ENCODE measurements around the gene EPS8L2. TPM values are rescaled to one million over a fixed set of nuclear protein-coding genes. Genes with fewer than 3 reads are reported as not detected.

The EPS8L2 gene
- total RNA-seq, 4 donors from 2014 or later = 257 to 1,130 (median 322) TPM

- intact Hi-C loops (cut with DNase I; ENCODE audit: low total_unique reads) (no loop called here), in situ Hi-C loops (cut with MboI; ENCODE audit: low pct_ligation_motif_present in 1 of 4, low pct_unique_long_range_greater_than_20kb in 1 of 4, low sequenced_read_pairs in 3 of 4) (loop anchor here in 1 of 4 donors (10.0 kb wide), 1 partner anchor 60 kb away; no protein-coding TSS in a partner anchor)
- H3K27me3 ChIP-seq = no peaks in the 10 kb centered on the region
- H3K36me3 ChIP-seq = no peaks in the 10 kb centered on the region
- peaks cover 0 to 10% (median 2%) of the 10 kb centered on the region in 4 donors for H3K4me1 ChIP-seq
- H3K9me3 ChIP-seq = no peaks in the 10 kb centered on the region
- peak overlapping the region; percentile 50 to 63 (median 58) for H3K27ac ChIP-seq
- DNase-seq = no peak
- H3K4me3 ChIP-seq = no peak overlapping the region
- TF ChIP-seq POLR2A (IDR thresholded peaks at IDR 0.05) (no peak), POLR2AphosphoS5 (IDR thresholded peaks at IDR 0.05) (peak in 1 of 3 donors; percentile 16)
- WGBS, 2 donors (ENCODE audit: low coverage in 1 of 2) = 75% methylated on average over 2 to 9 of the region's 15 CpGs
Measured at GRCh38 chr11:665062-665703, 40.8 kb upstream of the EPS8L2 start.

DNA sequence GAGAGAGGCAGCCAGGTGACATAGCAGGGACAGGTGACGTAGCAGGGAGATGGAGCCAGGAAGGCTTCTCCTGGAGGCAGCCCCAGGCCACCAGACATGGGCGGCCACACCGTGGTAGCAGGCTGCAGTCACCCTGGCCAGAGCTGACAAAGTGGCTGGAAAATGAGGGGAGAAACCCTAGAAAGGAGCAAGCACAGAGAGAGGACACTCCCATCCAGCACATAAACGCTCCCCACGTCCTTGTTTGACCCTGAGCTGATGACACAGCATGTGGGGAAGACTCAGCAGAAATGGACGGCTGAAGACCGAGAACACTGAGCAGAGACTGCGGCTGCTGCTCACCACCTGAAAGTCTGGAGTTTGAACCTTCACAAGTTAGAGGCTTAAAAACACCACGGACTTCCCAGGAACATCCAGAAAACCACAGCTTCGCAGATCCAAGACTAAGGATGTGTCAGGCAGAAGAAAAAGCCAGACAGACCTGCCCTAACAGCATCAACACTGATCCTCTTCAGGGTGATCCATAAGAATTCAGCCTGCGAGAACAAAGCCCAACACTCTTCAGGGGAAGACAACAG is 40.2 kb upstream of the EPS8L2 start:
- Histone ChIP-seq H3K9me3 (no peaks in the 10 kb centered on the region), H3K27me3 (no peaks in the 10 kb centered on the region), H3K27ac (peak overlapping the region; percentile 50 to 63 (median 58)), H3K4me3 (no peak overlapping the region), H3K4me1 (peaks cover 0 to 10% (median 2%) of the 10 kb centered on the region in 4 donors), H3K36me3 (no peaks in the 10 kb centered on the region)
- WGBS, 2 donors (ENCODE audit: low coverage in 1 of 2) = 75% methylated on average over 11 of the region's 11 CpGs; no CpG with 5 or more reads in 1 of the 2 donors
- TF ChIP-seq, protein P1, sequence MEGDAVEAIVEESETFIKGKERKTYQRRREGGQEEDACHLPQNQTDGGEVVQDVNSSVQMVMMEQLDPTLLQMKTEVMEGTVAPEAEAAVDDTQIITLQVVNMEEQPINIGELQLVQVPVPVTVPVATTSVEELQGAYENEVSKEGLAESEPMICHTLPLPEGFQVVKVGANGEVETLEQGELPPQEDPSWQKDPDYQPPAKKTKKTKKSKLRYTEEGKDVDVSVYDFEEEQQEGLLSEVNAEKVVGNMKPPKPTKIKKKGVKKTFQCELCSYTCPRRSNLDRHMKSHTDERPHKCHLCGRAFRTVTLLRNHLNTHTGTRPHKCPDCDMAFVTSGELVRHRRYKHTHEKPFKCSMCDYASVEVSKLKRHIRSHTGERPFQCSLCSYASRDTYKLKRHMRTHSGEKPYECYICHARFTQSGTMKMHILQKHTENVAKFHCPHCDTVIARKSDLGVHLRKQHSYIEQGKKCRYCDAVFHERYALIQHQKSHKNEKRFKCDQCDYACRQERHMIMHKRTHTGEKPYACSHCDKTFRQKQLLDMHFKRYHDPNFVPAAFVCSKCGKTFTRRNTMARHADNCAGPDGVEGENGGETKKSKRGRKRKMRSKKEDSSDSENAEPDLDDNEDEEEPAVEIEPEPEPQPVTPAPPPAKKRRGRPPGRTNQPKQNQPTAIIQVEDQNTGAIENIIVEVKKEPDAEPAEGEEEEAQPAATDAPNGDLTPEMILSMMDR (IDR thresholded peaks at IDR 0.05) = no peak
- TF ChIP-seq EP300 (IDR thresholded peaks at IDR 0.05; ENCODE audit: low read depth) = no peak
- TF ChIP-seq POLR2A (IDR thresholded peaks at IDR 0.05) = no peak
- TF ChIP-seq POLR2AphosphoS5 (IDR thresholded peaks at IDR 0.05) = no peak
- no peak for DNase-seq
- intact Hi-C loops (cut with DNase I; ENCODE audit: low total_unique reads) (no loop called here), in situ Hi-C loops (cut with MboI; ENCODE audit: low pct_ligation_motif_present in 1 of 4, low pct_unique_long_range_greater_than_20kb in 1 of 4, low sequenced_read_pairs in 3 of 4) (loop anchor here in 1 of 4 donors (10.0 kb wide), 1 partner anchor 59 kb away; no protein-coding TSS in a partner anchor)

GRCh38 chr11:673866-674265 is 32.2 kb upstream of the EPS8L2 start:
- H3K27ac ChIP-seq = no peak overlapping the region
- 92 to 100% methylated on average over 1 to 8 of the region's 8 CpGs for WGBS, 2 donors (ENCODE audit: low coverage in 1 of 2)
- TF ChIP-seq, protein P1 (IDR thresholded peaks at IDR 0.05) = no peak
- TF ChIP-seq POLR2AphosphoS5 (IDR thresholded peaks at IDR 0.05) (no peak), POLR2A (IDR thresholded peaks at IDR 0.05) (no peak), EP300 (IDR thresholded peaks at IDR 0.05; ENCODE audit: low read depth) (no peak)
- intact Hi-C loops (cut with DNase I; ENCODE audit: low total_unique reads) (no loop called here), in situ Hi-C loops (cut with MboI; ENCODE audit: low pct_ligation_motif_present in 1 of 4, low pct_unique_long_range_greater_than_20kb in 1 of 4, low sequenced_read_pairs in 3 of 4) (no loop called here)
- H3K4me1 ChIP-seq = no peaks in the 10 kb centered on the region
- H3K36me3 ChIP-seq = peaks cover 0 to 31% (median 11%) of the 10 kb centered on the region in 4 donors
- H3K4me3 ChIP-seq = no peak overlapping the region
- no peaks in the 10 kb centered on the region for H3K9me3 ChIP-seq
- no peak for DNase-seq
- no peaks in the 10 kb centered on the region for H3K27me3 ChIP-seq

GRCh38 chr11:674406-674805 is 31.6 kb upstream of the EPS8L2 start:
- Histone ChIP-seq H3K27ac (no peak overlapping the region), H3K36me3 (peaks cover 0 to 31% (median 11%) of the 10 kb centered on the region in 4 donors), H3K4me3 (no peak overlapping the region), H3K4me1 (no peaks in the 10 kb centered on the region), H3K27me3 (no peaks in the 10 kb centered on the region), H3K9me3 (no peaks in the 10 kb centered on the region)
- TF ChIP-seq POLR2A (IDR thresholded peaks at IDR 0.05) = no peak
- no peak for TF ChIP-seq POLR2AphosphoS5 (IDR thresholded peaks at IDR 0.05)
- TF ChIP-seq EP300 (IDR thresholded peaks at IDR 0.05; ENCODE audit: low read depth) = no peak
- TF ChIP-seq, protein P1 (IDR thresholded peaks at IDR 0.05) = no peak
- 87 to 100% methylated on average over 1 to 17 of the region's 17 CpGs for WGBS, 2 donors (ENCODE audit: low coverage in 1 of 2)
- in situ Hi-C loops (cut with MboI; ENCODE audit: low pct_ligation_motif_present in 1 of 4, low pct_unique_long_range_greater_than_20kb in 1 of 4, low sequenced_read_pairs in 3 of 4) = no loop called here
- no peak for DNase-seq
- intact Hi-C loops (cut with DNase I; ENCODE audit: low total_unique reads) = no loop called here
